Anterior cingulate cortex (tissue), 58 donors: Measurements from ENCODE around the gene GNG7.

ENCODE experiments used
- DNase-seq, 58 donors: peaks; one replicate each; lab custom pipeline; 2025; lab: John Stamatoyannopoulos, UW

Gene GNG7

GRCh38 chr19:2727640-2727944, 25.1 kb upstream of the GNG7 start:
- no peak for DNase-seq

- no peak for DNase-seq
Observed at GRCh38 chr19:2726904-2727639, 24.6 kb upstream of the GNG7 start.

- no peak for DNase-seq
Observed at GRCh38 chr19:2726160-2726855, 23.8 kb upstream of the GNG7 start.

GRCh38 chr19:2724148-2724557, 21.7 kb upstream of the GNG7 start:
- DNase-seq, result no peak

GRCh38 chr19:2723747-2724146, 21.3 kb upstream of the GNG7 start:
- DNase-seq, result no peak

- no peak for DNase-seq
Observed at GRCh38 chr19:2723345-2723715, 20.8 kb upstream of the GNG7 start.

- peak in 46 of 58 donors; percentile 11 to 92 (median 56) for DNase-seq
Observed at GRCh38 chr19:2722541-2723344, 20.2 kb upstream of the GNG7 start.

GRCh38 chr19:2721570-2722540, 19.4 kb upstream of the GNG7 start:
- peak in 1 of 58 donors; percentile 42 for DNase-seq

- peak in 1 of 58 donors; percentile 18 for DNase-seq
Observed at GRCh38 chr19:2720777-2721569, 18.5 kb upstream of the GNG7 start, which contains the start of gene DIRAS1. Gene DIRAS1 (minus strand): TSS chr19:2721372. CDS start chr19:2717806, 3,566 bp downstream.

- DNase-seq, result peak in 46 of 58 donors; percentile 15 to 79 (median 50)
Observed at GRCh38 chr19:2719920-2720776, 17.7 kb upstream of the GNG7 start.

GRCh38 chr19:2719232-2719735, 16.8 kb upstream of the GNG7 start:
- DNase-seq, result no peak

- peak in 2 of 58 donors; percentile 14 to 20 for DNase-seq
Observed at GRCh38 chr19:2717638-2718541, 15.4 kb upstream of the GNG7 start.

- no peak for DNase-seq
Observed at GRCh38 chr19:2716722-2717637, 14.5 kb upstream of the GNG7 start.

GRCh38 chr19:2716275-2716650, 13.8 kb upstream of the GNG7 start:
- no peak for DNase-seq

- no peak for DNase-seq
Observed at GRCh38 chr19:2715470-2716274, 13.2 kb upstream of the GNG7 start.
